ENCODE measurements around the gene ZDHHC14. TPM values are rescaled to one million over a fixed set of nuclear protein-coding genes. Genes with fewer than 3 reads are reported as not detected.
"Not testable (repeated sequence)": the region's sequence is repeated elsewhere in the genome, so short reads cannot be mapped to it uniquely, and the experiment has no call there.

ZDHHC14 gene
- total RNA-seq, 2 donors from 2014 or later = 13.0 to 19.1 TPM

- Histone ChIP-seq H3K27ac (no peak overlapping the region), H3K4me3 (no peak overlapping the region), H3K27me3 (no peaks in the 10 kb centered on the region), H3K36me3 (no peaks in the 10 kb centered on the region), H3K9me3 (no peaks in the 10 kb centered on the region), H3K4me1 (peaks cover 0 to 15% of the 10 kb centered on the region in 2 donors)
- TF ChIP-seq CTCF (IDR thresholded peaks at IDR 0.05) = no peak
- DNase-seq (ENCODE audit: low spot score) = no peak
Observed at GRCh38 chr6:157466342-157466648, 85.3 kb downstream of the ZDHHC14 start.

- H3K27me3 ChIP-seq; H3K27ac ChIP-seq; H3K4me3 ChIP-seq; DNase-seq (ENCODE audit: low spot score); H3K9me3 ChIP-seq; H3K36me3 ChIP-seq; H3K4me1 ChIP-seq: not testable (repeated sequence)
Observed at GRCh38 chr6:157467339-157467738, 86.3 kb downstream of the ZDHHC14 start.

GRCh38 chr6:157468054-157468453 is 87.1 kb downstream of the ZDHHC14 start:
- no peaks in the 10 kb centered on the region for H3K4me1 ChIP-seq
- no peak overlapping the region for H3K4me3 ChIP-seq
- H3K27me3 ChIP-seq = no peaks in the 10 kb centered on the region
- no peak overlapping the region for H3K27ac ChIP-seq
- no peak for TF ChIP-seq CTCF (IDR thresholded peaks at IDR 0.05)
- no peak for DNase-seq (ENCODE audit: low spot score)
- H3K36me3 ChIP-seq = no peaks in the 10 kb centered on the region
- H3K9me3 ChIP-seq = no peaks in the 10 kb centered on the region

GRCh38 chr6:157468574-157468973 is 87.6 kb downstream of the ZDHHC14 start:
- no peak overlapping the region for H3K4me3 ChIP-seq
- H3K27me3 ChIP-seq = no peaks in the 10 kb centered on the region
- no peak overlapping the region for H3K27ac ChIP-seq
- H3K9me3 ChIP-seq = no peaks in the 10 kb centered on the region
- no peak for DNase-seq (ENCODE audit: low spot score)
- no peaks in the 10 kb centered on the region for H3K36me3 ChIP-seq
- TF ChIP-seq CTCF (IDR thresholded peaks at IDR 0.05) = no peak
- no peaks in the 10 kb centered on the region for H3K4me1 ChIP-seq

- no peak overlapping the region for H3K4me3 ChIP-seq
- no peaks in the 10 kb centered on the region for H3K9me3 ChIP-seq
- H3K27ac ChIP-seq = no peak overlapping the region
- TF ChIP-seq CTCF (IDR thresholded peaks at IDR 0.05) = no peak
- H3K27me3 ChIP-seq = no peaks in the 10 kb centered on the region
- H3K4me1 ChIP-seq = no peaks in the 10 kb centered on the region
- no peaks in the 10 kb centered on the region for H3K36me3 ChIP-seq
- no peak for DNase-seq (ENCODE audit: low spot score)
Observed at GRCh38 chr6:157469378-157469777, 88.4 kb downstream of the ZDHHC14 start.

GRCh38 chr6:157471077-157471686 is 90.2 kb downstream of the ZDHHC14 start:
- no peak for TF ChIP-seq CTCF (IDR thresholded peaks at IDR 0.05)
- Histone ChIP-seq H3K36me3 (no peaks in the 10 kb centered on the region), H3K4me1 (no peaks in the 10 kb centered on the region), H3K4me3 (no peak overlapping the region), H3K27ac (no peak overlapping the region), H3K9me3 (no peaks in the 10 kb centered on the region), H3K27me3 (no peaks in the 10 kb centered on the region)
- no peak for DNase-seq (ENCODE audit: low spot score)
